Posterior vena cava (tissue), 2 donors: ENCODE measurements around the gene ZFC3H1. TPM values are rescaled to one million over a fixed set of nuclear protein-coding genes. Genes with fewer than 3 reads are reported as not detected.

Experiments
- DNase-seq: peaks from one replicate; pipeline ENCODE4 v3.0.0-alpha.2; 2020; ENCODE audit warnings: low spot score
- intact Hi-C, 2 donors: fragments of 100-400 bp; cut with DNase I; formaldehyde crosslinking; loops; one replicate each; pipeline versions ENCODE4 v1.14.1 to v1.14.2; 2022 to 2023
- total RNA-seq, 2 donors: library from RNA; stranded (reverse); fragmentation: NEBNext Ultra II Directional; extraction: Animal tissue kit (Norgen Biotek cat#: 25700); gene quantifications; one replicate each; pipeline ENCODE4 v1.2.1, GENCODE V29; 2021
- donor health status: DM: yes; HTN: yes; CAD: no.
- donor health status: DM: yes; HTN: yes; CAD: no.

Gene ZFC3H1
- total RNA-seq, 2 donors from 2014 or later: 47.2 to 47.9 TPM

DNA sequence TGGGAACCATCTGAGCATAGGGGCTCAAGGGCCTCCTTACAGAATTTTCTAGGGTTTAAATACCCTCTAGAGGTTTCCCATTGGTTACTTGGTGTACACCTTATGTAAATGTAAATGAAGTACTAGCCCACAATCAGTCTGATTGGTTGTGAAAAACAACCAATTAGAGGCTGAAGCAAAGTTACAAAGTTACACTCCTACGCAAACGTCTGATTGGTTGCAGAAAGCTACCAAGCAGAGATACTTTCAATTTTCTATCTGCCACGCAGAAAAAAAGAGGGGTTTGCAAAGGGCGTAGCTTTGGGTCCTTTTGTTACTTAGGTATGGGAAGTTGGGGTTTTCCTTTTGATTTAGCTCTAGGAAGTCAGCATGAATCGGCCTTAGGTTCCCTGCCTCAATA, 20.4 kb upstream of the ZFC3H1 start:
- DNase-seq: no peak

DNA sequence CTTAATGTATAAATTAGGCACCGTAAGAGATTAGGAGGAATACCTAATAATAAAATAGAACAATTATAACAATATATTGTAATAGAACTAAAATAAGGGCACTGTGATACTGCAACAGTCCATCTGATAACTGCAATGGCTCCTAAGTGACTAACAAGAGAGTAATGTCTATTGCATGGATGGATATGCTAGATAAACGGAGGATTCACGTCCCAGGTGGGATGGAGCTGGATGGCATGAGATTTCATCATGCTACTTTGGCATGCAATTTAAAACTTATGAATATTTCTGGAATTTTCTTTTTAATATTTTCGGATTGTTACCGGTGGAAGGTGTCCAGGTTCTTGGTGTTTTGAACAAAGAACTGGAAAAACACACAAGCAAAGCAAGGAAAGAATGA, 20.0 kb upstream of the ZFC3H1 start:
- DNase-seq: no peak
- intact Hi-C loops: no loop called here

More for the DNA sequence above, 20.4 kb upstream of the ZFC3H1 start:
- intact Hi-C loops: no loop called here

DNA sequence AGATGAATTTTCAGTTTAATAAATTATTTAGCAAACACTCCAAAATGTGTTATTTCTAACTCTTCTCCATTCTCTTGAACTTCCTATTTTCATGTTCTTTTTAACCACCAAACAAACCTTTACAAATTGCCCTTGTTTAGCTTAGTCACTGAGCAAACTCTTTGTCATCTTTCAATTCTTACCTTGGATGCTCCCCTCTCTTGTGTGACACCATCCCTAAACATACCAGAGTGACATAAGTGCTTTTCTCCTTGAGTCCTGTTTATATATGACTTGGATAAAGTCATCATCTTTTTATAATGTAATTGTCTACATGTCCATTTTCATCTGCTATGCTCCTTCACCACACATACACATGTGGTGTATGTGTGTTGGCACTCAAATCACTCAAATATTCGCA, 18.8 kb upstream of the ZFC3H1 start:
- DNase-seq: no peak
- intact Hi-C loops: no loop called here

DNA sequence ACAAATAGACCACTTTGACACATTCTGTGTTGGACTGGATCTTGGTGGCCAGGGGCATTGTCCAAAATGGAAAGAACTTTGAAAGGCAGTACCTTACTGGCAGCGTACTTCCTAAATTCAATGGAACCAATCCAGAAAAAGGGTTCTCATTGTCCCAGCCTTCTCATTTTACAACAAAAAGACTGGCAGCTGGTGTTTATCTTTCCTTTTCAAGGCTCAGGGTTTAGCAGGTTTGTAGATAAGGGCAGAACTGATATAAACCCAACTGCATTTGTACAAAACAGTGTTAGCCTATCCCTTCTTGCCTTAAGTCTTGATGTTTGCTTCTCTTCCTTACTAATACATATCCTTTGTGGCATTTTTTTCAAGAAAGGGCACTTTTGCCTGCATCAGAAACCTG, 8.2 kb upstream of the ZFC3H1 start:
- intact Hi-C loops: no loop called here
- no peak for DNase-seq

DNA sequence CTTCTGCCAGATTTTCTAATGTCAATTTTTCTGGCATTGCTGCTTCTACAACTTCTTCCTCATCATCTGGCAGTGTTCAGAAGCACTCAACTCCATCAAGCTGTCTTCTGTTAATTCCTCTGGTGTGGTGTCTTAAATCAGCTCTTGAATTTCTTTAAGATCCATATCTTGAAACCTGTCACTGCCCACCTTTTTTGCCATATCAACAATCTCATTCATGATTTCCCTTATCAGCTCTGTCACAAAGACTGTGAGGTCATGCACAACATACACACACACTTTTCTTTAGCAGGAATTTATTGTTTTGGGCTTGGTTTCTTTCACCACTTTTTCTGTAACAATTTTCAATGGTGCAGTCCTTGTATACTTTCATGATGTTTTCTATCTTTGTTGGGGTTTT, 7.7 kb upstream of the ZFC3H1 start:
- no peak for DNase-seq
- intact Hi-C loops: no loop called here

DNA sequence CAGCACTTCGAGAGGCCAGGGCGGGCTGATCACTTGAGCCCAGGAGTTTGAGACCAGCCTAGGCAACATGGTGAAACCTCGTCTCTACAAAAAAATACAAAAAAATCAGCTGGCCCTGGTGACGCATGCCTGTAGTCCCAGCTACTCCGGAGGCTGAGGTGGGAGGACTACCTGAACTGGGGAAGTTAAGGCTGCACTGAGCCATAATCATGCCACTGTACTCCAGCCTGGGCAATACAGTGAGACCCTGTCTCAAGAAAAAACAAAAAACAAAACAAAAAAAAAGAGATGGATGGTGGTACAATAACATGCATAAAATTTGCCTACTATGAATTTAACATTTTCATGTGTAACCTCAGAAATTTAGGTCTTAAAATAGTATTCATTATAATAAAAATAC, 2.6 kb upstream of the ZFC3H1 start:
- intact Hi-C loops: no loop called here
- no peak for DNase-seq

DNA sequence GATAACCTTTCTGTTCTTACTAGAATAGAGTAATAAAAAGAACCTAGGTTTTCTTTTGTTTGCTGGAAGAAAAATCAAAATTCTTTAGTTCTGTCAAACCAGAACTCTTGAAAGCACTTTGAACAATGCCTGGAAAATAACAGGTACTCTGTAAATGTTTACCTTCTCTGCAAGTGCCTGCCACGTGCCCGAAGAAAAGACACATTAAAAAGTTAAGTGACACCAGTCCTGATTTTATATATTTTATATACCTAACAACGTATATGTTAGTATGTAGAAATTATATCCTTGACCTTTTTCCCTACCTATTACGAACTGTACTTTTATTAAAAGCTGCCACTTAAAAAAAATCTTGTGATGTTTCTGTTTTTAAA, 1.4 kb upstream of the ZFC3H1 start:
- DNase-seq: no peak
- intact Hi-C loops: no loop called here

DNA sequence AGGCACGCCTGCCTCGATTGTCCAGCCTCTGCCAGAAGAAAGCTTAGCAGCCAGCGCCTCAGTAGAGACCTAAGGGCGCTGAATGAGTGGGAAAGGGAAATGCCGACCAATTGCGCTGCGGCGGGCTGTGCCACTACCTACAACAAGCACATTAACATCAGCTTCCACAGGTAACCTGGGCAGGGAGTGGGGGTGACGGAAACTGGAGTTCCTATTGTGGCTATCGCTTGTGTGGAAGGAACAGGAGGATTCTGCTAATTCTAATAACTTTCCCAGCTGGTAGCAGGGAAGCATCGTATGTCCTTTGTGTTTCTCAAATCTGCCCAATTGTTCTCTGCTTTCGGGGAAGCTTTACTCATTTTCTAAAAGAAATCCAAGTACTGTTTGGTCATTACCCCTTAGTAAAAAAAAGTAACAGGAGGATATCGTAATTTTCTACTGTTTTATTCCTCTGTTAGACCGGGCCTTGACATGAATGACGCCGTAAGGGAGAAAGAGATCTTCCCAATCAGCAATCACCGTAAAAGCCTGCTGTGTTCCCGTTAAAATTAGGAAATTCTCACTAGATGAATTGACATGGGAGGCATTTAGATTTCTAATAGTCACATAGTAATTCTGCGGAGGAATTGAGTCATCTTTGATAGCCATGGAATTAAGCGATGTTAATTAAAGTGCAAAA, 902 bp upstream of the ZFC3H1 start:
- intact Hi-C loops: no loop called here
- no peak for DNase-seq

DNA sequence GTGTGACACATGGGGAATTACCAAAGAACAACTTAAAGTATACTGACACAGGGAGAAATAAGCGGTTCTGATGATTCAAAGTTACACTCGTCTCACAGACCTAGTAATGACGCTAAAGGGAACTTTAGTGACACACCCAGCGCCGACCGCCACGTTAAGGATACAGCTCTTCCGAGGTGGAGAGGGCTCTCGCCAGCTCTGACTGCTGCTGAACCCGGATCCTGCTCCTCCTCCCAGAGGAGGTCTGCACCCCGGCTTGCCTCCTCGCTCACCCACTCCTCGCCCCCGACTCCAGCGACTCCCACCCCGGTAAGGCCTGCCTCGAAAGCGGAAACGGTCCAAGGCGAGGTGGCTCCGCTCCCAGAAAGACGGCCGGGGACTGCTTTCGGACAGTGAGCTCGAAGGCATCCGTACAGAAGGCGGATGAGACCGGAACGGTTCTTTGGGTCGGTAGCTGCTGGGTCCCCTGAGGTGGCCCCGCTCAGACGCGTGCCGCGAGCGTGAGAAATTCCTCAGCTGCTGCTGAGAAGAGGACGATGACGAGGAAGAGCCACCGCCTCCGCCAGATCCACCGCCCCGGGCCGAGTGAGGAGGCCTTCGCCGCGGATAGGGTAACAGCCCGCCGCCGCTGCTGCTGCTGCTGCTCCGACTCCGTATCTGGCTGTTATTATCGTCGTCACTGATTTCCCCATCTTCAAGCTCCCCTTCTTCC, 643 bp downstream of the ZFC3H1 start:
- peak; percentile 90 for DNase-seq
- intact Hi-C loops: no loop called here

DNA sequence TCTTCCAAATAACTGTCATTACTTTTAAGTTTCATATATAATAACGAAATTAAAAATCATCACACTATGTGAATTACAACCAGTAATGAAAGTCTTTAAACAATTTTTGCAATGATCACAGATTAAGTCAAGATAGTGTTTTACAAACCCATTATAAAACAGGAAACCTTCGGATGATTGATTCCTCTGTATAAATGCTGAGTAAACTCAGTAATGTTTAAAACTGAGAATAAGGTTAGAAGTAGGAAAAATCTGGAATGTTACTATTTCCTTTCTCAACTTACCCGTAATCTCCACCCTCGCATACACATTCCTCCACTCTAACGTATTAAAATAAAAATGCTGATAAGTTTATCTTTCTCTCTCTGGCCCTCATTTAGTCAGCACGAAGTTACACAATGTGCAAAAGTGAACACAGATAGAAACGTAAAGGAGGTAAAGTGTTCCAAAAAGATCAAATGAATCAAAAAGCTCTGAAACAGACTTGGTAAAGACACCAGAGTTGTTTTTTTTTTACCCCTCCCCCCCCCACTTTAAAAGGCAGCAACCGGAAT, 1.6 kb downstream of the ZFC3H1 start:
- intact Hi-C loops: no loop called here
- no peak for DNase-seq

DNA sequence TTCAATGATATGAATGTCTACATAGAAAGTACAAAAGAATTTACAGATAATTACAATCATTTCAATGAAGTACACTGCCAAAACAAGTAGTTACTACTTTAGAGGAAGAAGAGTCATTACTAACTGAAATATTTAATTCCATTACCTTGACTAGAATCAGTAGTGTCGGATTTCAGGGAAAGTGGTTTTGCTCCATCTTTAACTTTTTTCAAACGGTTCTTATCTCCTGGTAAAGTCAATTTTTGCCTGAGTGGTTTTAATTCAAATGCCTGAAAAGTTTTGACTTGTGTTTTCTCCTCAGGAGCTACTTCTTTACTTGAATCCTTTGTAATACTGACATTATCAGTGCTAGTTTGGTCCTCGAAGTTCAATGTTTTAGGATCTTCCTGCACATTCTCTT, 6.9 kb downstream of the ZFC3H1 start:
- intact Hi-C loops: no loop called here

DNA sequence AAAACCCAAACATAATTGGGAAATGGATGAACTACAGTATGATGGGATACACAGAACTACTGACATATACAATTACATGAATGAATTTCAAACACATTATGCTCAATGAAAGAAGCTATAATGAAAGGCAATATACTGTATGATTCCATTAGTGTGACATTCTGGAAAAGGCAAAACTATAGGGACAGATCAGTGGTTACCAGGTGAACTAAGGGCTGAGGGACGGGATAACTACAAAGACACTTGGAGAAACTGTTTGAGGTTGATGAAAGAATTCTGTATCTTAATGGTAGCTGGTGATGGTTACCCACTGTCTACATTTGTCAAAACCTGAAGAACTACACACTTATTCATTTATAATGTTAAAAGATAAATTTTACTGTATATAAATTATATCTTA, 7.7 kb downstream of the ZFC3H1 start:
- intact Hi-C loops: no loop called here
- DNase-seq: no peak

More for the DNA sequence above, 6.9 kb downstream of the ZFC3H1 start:
- no peak for DNase-seq

DNA sequence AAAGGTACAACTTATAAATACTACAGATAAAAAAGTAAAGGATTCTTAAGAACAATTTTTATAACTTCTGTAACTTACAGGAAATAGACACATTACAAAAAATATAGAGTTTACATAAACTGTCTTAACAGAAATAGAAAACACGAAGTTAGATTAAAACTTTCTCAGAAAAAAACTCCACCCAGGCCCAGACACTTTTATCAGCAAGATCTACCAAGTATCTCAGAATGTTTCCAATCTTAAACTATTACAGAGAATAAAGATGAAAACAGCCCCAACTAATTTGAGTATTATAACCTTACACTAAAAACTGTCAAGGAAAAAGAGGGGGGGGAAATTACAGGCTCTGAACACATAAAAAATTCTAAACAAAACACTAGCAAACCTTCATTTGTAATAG, 8.2 kb downstream of the ZFC3H1 start:
- no peak for DNase-seq
- intact Hi-C loops: no loop called here

DNA sequence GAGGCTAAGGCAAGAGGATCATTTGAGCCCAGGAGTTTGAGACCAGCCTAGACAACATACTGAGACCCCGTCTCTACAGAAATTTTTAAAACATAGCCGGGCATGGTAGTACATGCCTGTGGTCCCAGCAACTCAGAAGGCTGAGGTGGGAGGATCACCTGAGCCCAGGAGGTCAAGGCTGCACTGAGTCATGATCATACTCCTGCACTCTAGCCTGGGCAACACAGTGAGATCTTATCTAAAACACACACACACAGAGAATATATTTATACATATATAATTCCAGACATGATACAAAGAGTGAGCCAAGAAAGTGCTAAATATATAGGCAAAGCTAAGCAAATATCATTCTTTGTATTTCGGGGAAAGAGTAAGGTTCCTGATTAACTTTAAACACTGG, 9.4 kb downstream of the ZFC3H1 start:
- intact Hi-C loops: no loop called here

DNA sequence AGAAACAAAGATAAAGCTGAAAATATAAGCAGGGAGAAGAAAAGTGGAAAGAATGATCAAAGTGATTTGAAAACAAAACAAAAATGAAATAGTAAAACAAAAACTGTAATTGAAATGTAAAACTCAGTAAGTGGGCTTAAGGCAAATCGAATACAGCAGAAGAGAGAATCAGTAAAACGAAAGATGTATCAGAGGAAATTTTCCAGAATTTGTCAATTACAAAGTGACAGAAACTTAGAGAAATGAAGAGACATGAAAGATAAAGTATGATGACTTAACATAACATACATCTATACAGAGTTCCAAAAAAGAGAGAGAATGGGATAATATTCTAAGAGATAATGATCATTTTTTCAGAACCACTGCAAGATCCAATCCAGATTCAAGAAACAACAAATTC, 10.5 kb downstream of the ZFC3H1 start:
- intact Hi-C loops: no loop called here

More for the DNA sequence above, 9.4 kb downstream of the ZFC3H1 start:
- DNase-seq: no peak

DNA sequence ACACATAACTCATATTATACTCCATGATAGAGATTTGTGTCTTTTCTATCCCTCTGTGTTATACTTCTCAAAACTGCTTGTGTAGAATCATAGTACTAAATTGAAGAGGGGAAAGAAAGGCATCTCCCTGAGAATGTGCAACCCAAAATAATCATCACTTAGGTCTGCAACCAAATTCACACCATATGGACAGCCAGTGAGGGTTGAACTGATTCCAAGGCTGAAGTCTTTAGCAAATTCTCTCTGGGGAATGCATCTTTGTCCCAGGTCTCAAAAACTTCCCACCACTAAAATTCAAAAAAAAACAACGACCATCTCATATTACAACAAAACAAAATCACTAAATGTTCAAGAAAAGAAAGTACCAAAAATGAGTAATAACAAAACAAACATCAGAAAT, 11.0 kb downstream of the ZFC3H1 start:
- intact Hi-C loops: no loop called here

More for the DNA sequence above, 10.5 kb downstream of the ZFC3H1 start:
- DNase-seq: no peak

DNA sequence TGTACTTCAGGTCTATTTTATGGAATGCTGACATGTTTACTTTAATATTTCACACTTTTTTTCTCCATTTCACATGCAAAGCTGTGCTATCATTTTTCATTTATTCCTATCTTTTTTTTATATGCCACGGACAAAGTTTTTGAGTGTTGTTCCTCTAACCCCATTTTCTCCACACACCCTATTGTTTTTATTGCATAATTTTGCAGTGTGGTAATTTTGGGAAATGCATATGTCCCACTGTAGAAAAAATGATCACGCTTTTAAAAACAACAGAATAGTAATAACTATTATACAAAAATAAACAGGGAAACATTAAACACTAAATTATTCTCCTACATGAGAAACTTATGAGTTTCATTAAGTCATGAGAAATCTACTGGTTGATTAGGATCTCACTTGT, 14.2 kb downstream of the ZFC3H1 start:
- intact Hi-C loops: no loop called here
- no peak for DNase-seq

More for the DNA sequence above, 11.0 kb downstream of the ZFC3H1 start:
- DNase-seq: no peak

DNA sequence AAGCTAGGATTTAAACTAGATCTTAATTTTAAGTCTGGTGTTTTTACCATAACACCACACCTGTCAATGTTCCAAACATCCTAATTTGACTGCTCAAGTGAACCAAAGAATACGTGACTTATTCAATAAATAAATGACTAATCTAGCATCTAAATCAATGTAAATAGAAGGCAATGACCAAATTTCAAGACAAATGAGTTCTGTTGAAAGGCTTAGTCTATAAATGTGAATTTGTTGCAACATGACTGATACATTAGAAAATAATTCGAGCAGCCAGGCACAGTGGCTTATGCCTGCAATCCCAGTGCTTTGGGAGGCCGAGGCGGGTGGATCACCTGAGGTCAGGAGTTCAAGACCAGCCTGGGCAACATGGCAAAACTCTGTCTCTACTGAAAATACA, 15.1 kb downstream of the ZFC3H1 start:
- intact Hi-C loops: no loop called here
- no peak for DNase-seq

DNA sequence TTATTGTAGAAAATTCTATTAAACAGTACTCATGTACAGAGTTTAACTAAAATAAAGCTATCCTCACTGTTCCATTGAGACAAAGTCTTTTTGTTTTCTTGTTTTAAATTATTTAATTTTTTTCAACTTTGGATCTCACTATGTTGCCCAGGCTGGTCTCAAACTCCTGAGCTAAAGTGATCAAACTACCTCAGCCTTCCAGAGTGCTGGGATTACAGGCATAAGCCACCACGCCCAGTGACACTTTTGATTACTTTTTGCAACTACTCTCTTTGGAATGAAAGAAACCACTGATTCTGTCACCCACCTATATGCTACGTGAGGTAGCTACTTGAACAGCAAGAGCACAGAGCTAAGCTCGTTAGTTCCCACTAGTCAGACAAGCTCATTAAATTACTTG, 17.1 kb downstream of the ZFC3H1 start:
- no peak for DNase-seq
- intact Hi-C loops: no loop called here

DNA sequence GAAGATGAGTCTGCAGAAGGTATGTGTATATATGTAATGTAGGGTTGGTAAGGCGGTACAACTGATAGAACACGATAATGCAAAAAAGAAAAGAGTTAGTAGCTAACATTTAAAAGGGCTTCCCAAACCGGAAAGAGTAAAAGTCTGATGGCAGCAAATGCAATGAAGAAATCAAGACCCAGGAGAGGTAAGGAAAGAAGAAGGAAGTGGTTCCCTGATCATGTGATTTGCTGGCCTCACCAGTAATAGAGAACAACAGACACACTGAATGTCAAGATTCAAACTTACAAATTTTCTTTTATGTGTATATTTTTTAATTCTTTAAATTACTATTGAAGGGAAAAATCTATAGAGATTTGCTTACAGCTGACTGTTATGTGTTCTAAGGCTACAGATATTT, 18.4 kb downstream of the ZFC3H1 start:
- no peak for DNase-seq
- intact Hi-C loops: no loop called here

DNA sequence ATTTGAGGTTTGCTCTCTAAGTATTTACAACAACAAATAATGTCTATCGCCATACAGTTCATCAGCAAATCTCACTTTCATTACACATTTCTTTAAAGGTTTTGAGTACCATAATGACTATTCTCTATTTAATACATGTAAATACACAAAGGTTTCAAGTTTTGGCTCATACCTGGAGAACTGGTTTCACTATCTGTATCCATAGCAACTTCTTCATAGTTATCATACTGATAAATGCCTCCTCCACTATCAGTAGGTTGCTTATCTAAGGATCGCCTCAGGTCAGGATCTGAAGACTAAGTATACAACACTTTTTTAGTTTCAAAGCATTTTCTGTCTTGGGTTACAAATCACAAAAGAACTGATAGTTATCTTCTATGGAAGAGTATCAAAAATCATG, 21.4 kb downstream of the ZFC3H1 start:
- no peak for DNase-seq
- intact Hi-C loops: no loop called here
